NCI-H345 treated with DMSO at 0.1 percent for 48 hours (cell line): ENCODE results near the gene ATP6V0E1.
"Not testable (repeated sequence)": the region's sequence is repeated elsewhere in the genome, so short reads cannot be mapped to it uniquely, and the experiment has no call there.

Experiments
- DNase-seq: peaks from one replicate; lab custom pipeline; 2025; ENCODE audit not compliant: unreplicated experiment; lab: John Stamatoyannopoulos, UW

ATP6V0E1 gene

GRCh38 chr5:173069671-173070070 lies 86.1 kb downstream of the ATP6V0E1 start:
- DNase-seq = no peak

- DNase-seq = no peak
Measured at GRCh38 chr5:173075137-173075843, 91.7 kb downstream of the ATP6V0E1 start.

DNA sequence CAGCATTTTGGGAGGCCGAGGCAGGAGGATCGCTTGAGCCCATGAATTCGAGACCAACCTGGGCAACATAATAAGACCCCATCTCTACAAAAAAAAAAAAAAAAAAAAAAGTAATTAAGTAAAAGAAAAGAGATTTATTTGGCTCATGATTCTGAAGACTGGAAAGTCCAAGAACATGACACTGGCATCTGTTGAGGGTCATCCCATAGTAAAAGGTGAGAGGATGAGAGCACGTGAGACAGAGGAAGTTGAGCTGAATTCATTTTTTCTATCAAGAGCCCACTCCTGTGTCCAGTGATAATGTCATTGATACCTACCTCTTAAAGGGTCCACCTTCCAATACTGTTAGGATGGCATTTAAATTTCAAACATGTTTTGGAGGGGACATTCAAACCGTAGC lies 92.4 kb downstream of the ATP6V0E1 start:
- no peak for DNase-seq

GRCh38 chr5:173076471-173076870 lies 92.9 kb downstream of the ATP6V0E1 start:
- not testable (repeated sequence) for DNase-seq

- no peak for DNase-seq
Measured at GRCh38 chr5:173078878-173079277, 95.3 kb downstream of the ATP6V0E1 start.
